Trophoblast cell (in vitro differentiated cells and primary cell): ENCODE results near the gene COL4A3.

Experiments
- DNase-seq, 2 donors: peaks; one replicate each; pipeline ENCODE4 v3.0.0-alpha.2; 2016
- H2AFZ ChIP-seq: 2 replicates; pipeline ENCODE4 v1.6.1; 2013; ENCODE audit warnings: low read length, moderate library complexity, mild to moderate bottlenecking; ENCODE audit not compliant: insufficient read depth, poor library complexity
- H2AK5ac ChIP-seq: 2 replicates; pipeline ENCODE4 v1.6.1; 2013; ENCODE audit warnings: mild to moderate bottlenecking, low read length
- H2BK120ac ChIP-seq: 2 replicates; pipeline ENCODE4 v1.6.1; 2013; ENCODE audit warnings: low read length, mild to moderate bottlenecking, moderate library complexity; ENCODE audit not compliant: insufficient read depth, poor library complexity
- H2BK12ac ChIP-seq: 2 replicates; pipeline ENCODE4 v1.6.1; 2013; ENCODE audit warnings: mild to moderate bottlenecking, low read length, moderate library complexity
- H2BK5ac ChIP-seq: 2 replicates; pipeline ENCODE4 v1.6.1; 2013; ENCODE audit warnings: low read length, low read depth, moderate library complexity, mild to moderate bottlenecking; ENCODE audit not compliant: poor library complexity
- H3K14ac ChIP-seq: 2 replicates; pipeline ENCODE4 v1.6.1; 2013; ENCODE audit warnings: mild to moderate bottlenecking, low read length
- H3K18ac ChIP-seq: 2 replicates; pipeline ENCODE4 v1.6.1; 2013; ENCODE audit warnings: mild to moderate bottlenecking, low read length
- H3K23ac ChIP-seq: 2 replicates; pipeline ENCODE4 v1.6.1; 2013; ENCODE audit warnings: low read length
- H3K27ac ChIP-seq: 2 replicates; pipeline ENCODE4 v1.5.1; 2013; ENCODE audit warnings: low read depth, mild to moderate bottlenecking, inconsistent platforms, low read length, moderate library complexity
- H3K27me3 ChIP-seq: 2 replicates; pipeline ENCODE4 v1.6.1; 2013; ENCODE audit warnings: inconsistent platforms, mild to moderate bottlenecking, low read length, moderate library complexity; ENCODE audit not compliant: insufficient read depth
- H3K36me3 ChIP-seq, 2 experiments: 1 replicate in 1 of 2; 2 replicates in 1 of 2; pipeline ENCODE4 v1.6.1; 2013; ENCODE audit warnings: low read length in 2 of 2, mild to moderate bottlenecking in 2 of 2, moderate library complexity in 1 of 2; ENCODE audit not compliant: insufficient read depth in 2 of 2, control insufficient read depth in 1 of 2
- H3K4ac ChIP-seq: 2 replicates; pipeline ENCODE4 v1.6.1; 2013; ENCODE audit warnings: low read depth, mild to moderate bottlenecking, low read length, moderate library complexity
- H3K4me1 ChIP-seq, 2 experiments: 1 replicate in 1 of 2; 2 replicates in 1 of 2; pipeline ENCODE4 v1.6.1; 2013; ENCODE audit warnings: low read length in 2 of 2, mild to moderate bottlenecking in 2 of 2, moderate library complexity in 1 of 2; ENCODE audit not compliant: insufficient read depth in 2 of 2, control insufficient read depth in 1 of 2
- H3K4me2 ChIP-seq: 2 replicates; pipeline ENCODE4 v1.6.1; 2013; ENCODE audit warnings: inconsistent platforms, mild to moderate bottlenecking, low read length, moderate library complexity
- H3K4me3 ChIP-seq: 2 replicates; pipeline ENCODE4 v1.5.1; 2013; ENCODE audit warnings: mild to moderate bottlenecking, low read depth, low read length, inconsistent platforms
- H3K79me1 ChIP-seq: one replicate; pipeline ENCODE4 v1.6.1; 2013; ENCODE audit warnings: low read length
- H3K79me2 ChIP-seq: 2 replicates; pipeline ENCODE4 v1.6.1; 2013; ENCODE audit warnings: low read length, mild to moderate bottlenecking; ENCODE audit not compliant: control insufficient read depth, insufficient read depth, poor library complexity
- H3K9ac ChIP-seq: 2 replicates; pipeline ENCODE4 v1.6.1; 2013; ENCODE audit warnings: mild to moderate bottlenecking, low read length
- H3K9me3 ChIP-seq: 2 replicates; pipeline ENCODE4 v1.6.1; 2013; ENCODE audit warnings: low read depth, mild to moderate bottlenecking, control low read depth, inconsistent platforms, low read length; ENCODE audit not compliant: insufficient read depth
- H4K12ac ChIP-seq: 2 replicates; pipeline ENCODE4 v1.6.1; 2013; ENCODE audit warnings: low read depth, mild to moderate bottlenecking, low read length, moderate library complexity
- H4K8ac ChIP-seq: 2 replicates; pipeline ENCODE4 v1.6.1; 2013; ENCODE audit warnings: low read depth, mild to moderate bottlenecking, low read length, moderate library complexity
- H4K91ac ChIP-seq: one replicate; pipeline ENCODE4 v1.6.1; 2013; ENCODE audit warnings: low read depth, mild to moderate bottlenecking, low read length, moderate library complexity
- WGBS: extraction: QIAGEN DNeasy Blood & Tissue Kit; methylation state at CpG from one replicate; pipeline ENCODE4 v1.1.7; 2013; ENCODE audit warnings: missing lambda C conversion rate; ENCODE audit not compliant: insufficient read length, insufficient coverage; ENCODE audit errors: extremely low coverage; 5-methylcytosine and 5-hydroxymethylcytosine counted together

Gene COL4A3

DNA sequence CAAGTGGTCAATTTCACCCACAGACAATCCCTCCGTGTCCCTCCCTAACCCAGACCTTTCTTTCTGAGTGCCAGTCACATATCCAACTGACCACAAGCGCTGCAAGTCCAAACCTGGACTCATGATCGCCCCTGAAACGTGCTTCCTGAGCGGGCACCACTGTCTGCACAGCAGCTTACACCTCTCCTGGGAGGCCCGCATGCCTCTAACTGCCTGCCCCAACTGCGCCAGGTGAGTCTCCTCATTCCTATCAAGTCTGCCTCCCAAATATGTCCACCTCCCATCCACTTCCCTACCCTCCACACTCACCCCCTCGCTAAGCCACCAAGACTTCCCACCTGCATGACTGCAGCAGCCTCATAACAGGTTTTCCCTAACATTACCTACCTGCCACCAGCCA is 33.8 kb upstream of the COL4A3 start:
- no CpG with 5 or more reads among the region's 8 CpGs for WGBS
- no peak overlapping the region for H2BK5ac ChIP-seq
- H3K18ac ChIP-seq: no peak overlapping the region
- no peak overlapping the region for H4K12ac ChIP-seq
- H3K23ac ChIP-seq: no peak overlapping the region
- H3K79me2 ChIP-seq: no peaks in the 10 kb centered on the region
- no peak overlapping the region for H2BK12ac ChIP-seq
- H2BK120ac ChIP-seq: no peak overlapping the region
- no peak overlapping the region for H3K14ac ChIP-seq
- DNase-seq: no peak
- no peak overlapping the region for H4K91ac ChIP-seq
- no peak overlapping the region for H4K8ac ChIP-seq
- no peak overlapping the region for H3K27ac ChIP-seq
- H2AK5ac ChIP-seq: no peak overlapping the region
- no peak overlapping the region for H3K4ac ChIP-seq
- H3K9ac ChIP-seq: no peak overlapping the region
- H3K79me1 ChIP-seq: no peaks in the 10 kb centered on the region
- H3K4me2 ChIP-seq: no peak overlapping the region
- H3K4me1 ChIP-seq: peaks cover 2 to 3% of the 10 kb centered on the region in 2 experiments
- no peaks in the 10 kb centered on the region for H3K27me3 ChIP-seq
- no peaks in the 10 kb centered on the region for H3K9me3 ChIP-seq
- no peaks in the 10 kb centered on the region for H3K36me3 ChIP-seq
- H2AFZ ChIP-seq: no peak overlapping the region
- peak overlapping the region; percentile 20 for H3K4me3 ChIP-seq

DNA sequence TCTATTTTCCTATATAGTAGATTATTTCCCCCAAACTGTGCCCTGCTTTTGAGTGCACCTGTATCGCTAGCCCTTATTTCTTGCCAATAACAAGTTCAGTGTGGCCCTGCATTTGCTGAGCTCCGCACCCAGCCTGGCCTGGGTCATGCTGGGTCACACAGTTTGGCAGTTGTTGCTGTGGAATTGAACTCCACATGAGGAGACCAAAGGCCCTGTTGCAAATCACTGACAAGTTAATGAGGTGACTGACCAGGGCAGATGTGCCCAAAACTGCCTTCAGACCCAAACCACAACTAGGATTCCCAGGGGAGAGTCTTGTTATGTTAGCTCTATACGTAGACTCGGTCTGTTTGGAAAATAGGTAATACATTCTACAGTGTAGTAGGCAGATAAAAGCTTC is 31.4 kb upstream of the COL4A3 start:
- Histone ChIP-seq H2BK12ac (no peak overlapping the region), H4K8ac (no peak overlapping the region), H2BK120ac (no peak overlapping the region), H3K79me2 (no peaks in the 10 kb centered on the region), H3K4me3 (no peak overlapping the region), H3K79me1 (no peaks in the 10 kb centered on the region), H3K4me2 (no peak overlapping the region), H3K36me3 (no peaks in the 10 kb centered on the region), H3K9ac (no peak overlapping the region), H4K12ac (no peak overlapping the region), H2AFZ (no peak overlapping the region), H3K23ac (no peak overlapping the region), H3K14ac (no peak overlapping the region), H3K27me3 (no peaks in the 10 kb centered on the region), H3K4me1 (peaks cover 2 to 3% of the 10 kb centered on the region in 2 experiments), H3K9me3 (no peaks in the 10 kb centered on the region), H4K91ac (no peak overlapping the region), H3K4ac (no peak overlapping the region), H2AK5ac (no peak overlapping the region), H2BK5ac (no peak overlapping the region), H3K18ac (no peak overlapping the region), H3K27ac (no peak overlapping the region)
- no peak for DNase-seq
- no CpG with 5 or more reads among the region's 4 CpGs for WGBS

DNA sequence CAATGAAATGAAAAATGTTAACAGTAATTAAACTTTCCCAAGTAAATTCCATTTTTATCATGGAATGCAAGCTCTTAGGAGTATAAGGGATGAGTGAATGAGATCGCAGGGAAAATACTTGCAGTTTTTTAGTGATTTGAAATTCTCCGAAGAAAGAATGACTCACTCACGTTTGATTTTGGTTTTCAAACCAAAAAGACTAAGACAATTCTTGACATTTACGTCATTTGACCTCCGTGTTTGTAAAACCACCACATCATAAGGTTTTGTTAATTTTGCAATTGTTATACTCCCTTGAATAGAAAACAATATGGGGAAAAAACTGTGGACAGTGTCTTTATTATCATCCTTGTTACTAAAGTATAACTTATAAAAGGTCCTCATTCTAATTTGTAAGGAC is 29.8 kb upstream of the COL4A3 start:
- no peaks in the 10 kb centered on the region for H3K36me3 ChIP-seq
- H4K12ac ChIP-seq: no peak overlapping the region
- peak in 1 of 2 donors; percentile 34 for DNase-seq
- H2AK5ac ChIP-seq: no peak overlapping the region
- H3K79me2 ChIP-seq: no peaks in the 10 kb centered on the region
- no peak overlapping the region for H3K27ac ChIP-seq
- H4K91ac ChIP-seq: no peak overlapping the region
- no peak overlapping the region for H2BK12ac ChIP-seq
- H3K4ac ChIP-seq: no peak overlapping the region
- H3K18ac ChIP-seq: no peak overlapping the region
- no peak overlapping the region for H3K4me3 ChIP-seq
- no peaks in the 10 kb centered on the region for H3K27me3 ChIP-seq
- H3K4me2 ChIP-seq: no peak overlapping the region
- H3K4me1 ChIP-seq: peaks cover 2 to 3% of the 10 kb centered on the region in 2 experiments
- no peaks in the 10 kb centered on the region for H3K9me3 ChIP-seq
- H3K79me1 ChIP-seq: no peaks in the 10 kb centered on the region
- H2AFZ ChIP-seq: no peak overlapping the region
- no peak overlapping the region for H3K23ac ChIP-seq
- no peak overlapping the region for H4K8ac ChIP-seq
- no peak overlapping the region for H2BK120ac ChIP-seq
- WGBS: no CpG with 5 or more reads among the region's 5 CpGs
- H3K14ac ChIP-seq: no peak overlapping the region
- no peak overlapping the region for H3K9ac ChIP-seq
- H2BK5ac ChIP-seq: no peak overlapping the region

DNA sequence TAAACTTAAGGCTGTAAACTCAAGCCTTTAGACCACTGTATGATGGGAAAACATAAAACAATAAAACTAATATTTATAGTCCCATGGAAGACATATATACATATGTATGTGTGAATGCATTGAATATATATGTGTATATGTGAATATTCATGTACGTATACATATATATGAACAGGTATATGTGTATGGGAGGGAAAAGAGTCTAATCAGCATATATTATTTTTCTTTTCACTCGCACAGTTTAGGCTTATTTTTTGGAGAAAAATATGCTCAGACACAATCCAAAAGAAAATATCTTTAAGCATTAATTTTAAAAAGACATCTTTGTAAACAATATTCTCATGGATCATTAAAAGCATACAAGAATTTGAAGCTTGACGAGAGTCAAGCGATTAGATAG is 23.1 kb upstream of the COL4A3 start:
- H3K79me1 ChIP-seq: no peaks in the 10 kb centered on the region
- H4K12ac ChIP-seq: no peak overlapping the region
- no peak overlapping the region for H4K91ac ChIP-seq
- H2BK12ac ChIP-seq: no peak overlapping the region
- H4K8ac ChIP-seq: no peak overlapping the region
- no peak overlapping the region for H3K4me2 ChIP-seq
- no peak overlapping the region for H2AK5ac ChIP-seq
- no peaks in the 10 kb centered on the region for H3K79me2 ChIP-seq
- H3K4me1 ChIP-seq: no peaks in the 10 kb centered on the region
- H2AFZ ChIP-seq: no peak overlapping the region
- no peak overlapping the region for H3K4me3 ChIP-seq
- no peak overlapping the region for H2BK5ac ChIP-seq
- DNase-seq: no peak
- 100% methylated on average over 2 of the region's 4 CpGs for WGBS
- no peak overlapping the region for H3K14ac ChIP-seq
- no peak overlapping the region for H3K27ac ChIP-seq
- H3K18ac ChIP-seq: no peak overlapping the region
- H3K9me3 ChIP-seq: no peaks in the 10 kb centered on the region
- H3K23ac ChIP-seq: no peak overlapping the region
- H3K36me3 ChIP-seq: no peaks in the 10 kb centered on the region
- no peak overlapping the region for H2BK120ac ChIP-seq
- H3K9ac ChIP-seq: no peak overlapping the region
- H3K4ac ChIP-seq: no peak overlapping the region
- H3K27me3 ChIP-seq: no peaks in the 10 kb centered on the region
